Tibial nerve (tissue), 4 donors: Measurements from ENCODE around the gene MAP3K21. TPM values are rescaled to one million over a fixed set of nuclear protein-coding genes. Genes with fewer than 3 reads are reported as not detected.

Experiments used
- DNase-seq, 2 donors: peaks; one replicate each; pipeline ENCODE4 v3.0.0-alpha.2; 2019; ENCODE audit warnings: low spot score in 2 of 2
- H3K27ac ChIP-seq, 4 donors: fragments of 200-600 bp; sonication (generic) in 3 of 4; one replicate each; pipeline ENCODE4 v1.5.1; 2017 to 2019; ENCODE audit warnings: mild to moderate bottlenecking in 1 of 4
- H3K27me3 ChIP-seq, 2 donors: fragments of 200-600 bp; sonication (generic) in 1 of 2; one replicate each; pipeline versions ENCODE4 v1.5.1 to v1.6.0; 2017 to 2019
- H3K36me3 ChIP-seq, 3 donors: fragments of 200-600 bp; sonication (generic); one replicate each; pipeline ENCODE4 v1.5.1; 2018 to 2019
- H3K4me1 ChIP-seq, 4 donors: fragments of 200-600 bp; sonication (generic) in 3 of 4; one replicate each; pipeline ENCODE4 v1.5.1; 2017 to 2019
- H3K4me3 ChIP-seq, 4 donors: fragments of 200-600 bp; sonication (generic) in 3 of 4; one replicate each; pipeline ENCODE4 v1.5.1; 2017 to 2019; ENCODE audit warnings: mild to moderate bottlenecking in 1 of 4, moderate library complexity in 1 of 4
- H3K9me3 ChIP-seq, 4 donors: fragments of 200-600 bp; sonication (generic) in 3 of 4; one replicate each; pipeline ENCODE4 v1.5.1; 2017 to 2019
- EP300 ChIP-seq, 2 donors: sonication (generic); formaldehyde crosslinking; IDR thresholded peaks; one replicate each; pipeline ENCODE4 v1.6.1; 2017; ENCODE audit warnings: antibody characterized with exemption in 2 of 2, mild to moderate bottlenecking in 1 of 2
- POLR2A ChIP-seq, 2 donors: fragments of 450-650 bp; IDR thresholded peaks; one replicate each; pipeline ENCODE4 v1.6.1; 2017; ENCODE audit warnings: antibody characterized with exemption in 2 of 2, mild to moderate bottlenecking in 2 of 2, moderate library complexity in 2 of 2
- WGBS, 2 donors: methylation state at CpG; one replicate each; pipeline ENCODE4 v1.1.5; 2018; 5-methylcytosine and 5-hydroxymethylcytosine counted together
- total RNA-seq, 4 donors: library from RNA; depleted of rRNA; stranded (reverse); fragments of >200 nt; gene quantifications; one replicate each; pipeline ENCODE4 v1.1.0, GENCODE V29; 2016
- TF ChIP-seq, protein P1 (sequence below), 5 experiments: fragments of 200-600 bp in 3 of 5; fragments of 450-650 bp in 2 of 5; sonication (generic) in 3 of 5; IDR thresholded peaks; one replicate each; pipeline ENCODE4 v1.5.1; 2016 to 2019; ENCODE audit warnings: antibody characterized with exemption in 5 of 5, mild to moderate bottlenecking in 3 of 5, moderate library complexity in 2 of 5

MAP3K21 gene
- total RNA-seq, 4 donors from 2014 or later = 1.1 to 3.3 (median 1.8) TPM

DNA sequence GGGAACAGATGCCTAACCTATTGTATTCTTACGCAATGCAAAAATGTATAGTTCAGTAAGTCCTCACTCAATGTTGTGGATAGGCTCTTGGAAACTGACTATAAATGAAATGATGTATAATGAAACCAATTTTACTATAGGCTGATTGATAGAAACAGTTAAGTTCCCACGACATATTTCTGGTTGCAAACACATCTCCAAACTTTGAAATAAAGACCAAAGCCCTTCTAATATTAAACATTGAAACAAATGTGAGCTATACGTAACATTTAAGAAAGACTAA is 29.1 kb downstream of the MAP3K21 start:
- H3K9me3 ChIP-seq = no peaks in the 10 kb centered on the region
- H3K27me3 ChIP-seq = no peaks in the 10 kb centered on the region
- TF ChIP-seq, protein P1, sequence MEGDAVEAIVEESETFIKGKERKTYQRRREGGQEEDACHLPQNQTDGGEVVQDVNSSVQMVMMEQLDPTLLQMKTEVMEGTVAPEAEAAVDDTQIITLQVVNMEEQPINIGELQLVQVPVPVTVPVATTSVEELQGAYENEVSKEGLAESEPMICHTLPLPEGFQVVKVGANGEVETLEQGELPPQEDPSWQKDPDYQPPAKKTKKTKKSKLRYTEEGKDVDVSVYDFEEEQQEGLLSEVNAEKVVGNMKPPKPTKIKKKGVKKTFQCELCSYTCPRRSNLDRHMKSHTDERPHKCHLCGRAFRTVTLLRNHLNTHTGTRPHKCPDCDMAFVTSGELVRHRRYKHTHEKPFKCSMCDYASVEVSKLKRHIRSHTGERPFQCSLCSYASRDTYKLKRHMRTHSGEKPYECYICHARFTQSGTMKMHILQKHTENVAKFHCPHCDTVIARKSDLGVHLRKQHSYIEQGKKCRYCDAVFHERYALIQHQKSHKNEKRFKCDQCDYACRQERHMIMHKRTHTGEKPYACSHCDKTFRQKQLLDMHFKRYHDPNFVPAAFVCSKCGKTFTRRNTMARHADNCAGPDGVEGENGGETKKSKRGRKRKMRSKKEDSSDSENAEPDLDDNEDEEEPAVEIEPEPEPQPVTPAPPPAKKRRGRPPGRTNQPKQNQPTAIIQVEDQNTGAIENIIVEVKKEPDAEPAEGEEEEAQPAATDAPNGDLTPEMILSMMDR (IDR thresholded peaks at IDR 0.05) = no peak
- TF ChIP-seq EP300 (IDR thresholded peaks at IDR 0.05) (no peak), POLR2A (IDR thresholded peaks at IDR 0.05) (no peak)
- H3K36me3 ChIP-seq = no peaks in the 10 kb centered on the region
- DNase-seq = no peak
- no peaks in the 10 kb centered on the region for H3K4me1 ChIP-seq
- H3K27ac ChIP-seq = no peak overlapping the region
- 92 to 94% methylated on average over 3 of the region's 3 CpGs for WGBS, 2 donors
- no peak overlapping the region for H3K4me3 ChIP-seq

GRCh38 chr1:233357595-233358397 is 30.3 kb downstream of the MAP3K21 start:
- Histone ChIP-seq H3K4me3 (no peak overlapping the region), H3K9me3 (no peaks in the 10 kb centered on the region), H3K27me3 (no peaks in the 10 kb centered on the region), H3K36me3 (no peaks in the 10 kb centered on the region), H3K27ac (no peak overlapping the region), H3K4me1 (no peaks in the 10 kb centered on the region)
- TF ChIP-seq, protein P1 (IDR thresholded peaks at IDR 0.05) = no peak
- no peak for TF ChIP-seq EP300 (IDR thresholded peaks at IDR 0.05)
- no peak for TF ChIP-seq POLR2A (IDR thresholded peaks at IDR 0.05)
- DNase-seq = no peak
- 92 to 93% methylated on average over 6 of the region's 6 CpGs for WGBS, 2 donors

GRCh38 chr1:233359431-233359830 is 31.9 kb downstream of the MAP3K21 start:
- TF ChIP-seq EP300 (IDR thresholded peaks at IDR 0.05) = no peak
- TF ChIP-seq, protein P1 (IDR thresholded peaks at IDR 0.05) = no peak
- no peak for TF ChIP-seq POLR2A (IDR thresholded peaks at IDR 0.05)
- no peaks in the 10 kb centered on the region for H3K4me1 ChIP-seq
- DNase-seq = no peak
- H3K4me3 ChIP-seq = no peak overlapping the region
- WGBS, 2 donors = 80 to 85% methylated on average over 5 of the region's 5 CpGs
- H3K36me3 ChIP-seq = no peaks in the 10 kb centered on the region
- H3K27me3 ChIP-seq = no peaks in the 10 kb centered on the region
- no peak overlapping the region for H3K27ac ChIP-seq
- no peaks in the 10 kb centered on the region for H3K9me3 ChIP-seq

GRCh38 chr1:233359905-233360304 is 32.4 kb downstream of the MAP3K21 start:
- TF ChIP-seq POLR2A (IDR thresholded peaks at IDR 0.05) (no peak), EP300 (IDR thresholded peaks at IDR 0.05) (no peak)
- TF ChIP-seq, protein P1 (IDR thresholded peaks at IDR 0.05) = no peak
- no peak for DNase-seq
- H3K4me1 ChIP-seq = no peaks in the 10 kb centered on the region
- H3K9me3 ChIP-seq = no peaks in the 10 kb centered on the region
- no peaks in the 10 kb centered on the region for H3K27me3 ChIP-seq
- no peak overlapping the region for H3K4me3 ChIP-seq
- 95 to 97% methylated on average over 2 of the region's 2 CpGs for WGBS, 2 donors
- no peak overlapping the region for H3K27ac ChIP-seq
- H3K36me3 ChIP-seq = no peaks in the 10 kb centered on the region

DNA sequence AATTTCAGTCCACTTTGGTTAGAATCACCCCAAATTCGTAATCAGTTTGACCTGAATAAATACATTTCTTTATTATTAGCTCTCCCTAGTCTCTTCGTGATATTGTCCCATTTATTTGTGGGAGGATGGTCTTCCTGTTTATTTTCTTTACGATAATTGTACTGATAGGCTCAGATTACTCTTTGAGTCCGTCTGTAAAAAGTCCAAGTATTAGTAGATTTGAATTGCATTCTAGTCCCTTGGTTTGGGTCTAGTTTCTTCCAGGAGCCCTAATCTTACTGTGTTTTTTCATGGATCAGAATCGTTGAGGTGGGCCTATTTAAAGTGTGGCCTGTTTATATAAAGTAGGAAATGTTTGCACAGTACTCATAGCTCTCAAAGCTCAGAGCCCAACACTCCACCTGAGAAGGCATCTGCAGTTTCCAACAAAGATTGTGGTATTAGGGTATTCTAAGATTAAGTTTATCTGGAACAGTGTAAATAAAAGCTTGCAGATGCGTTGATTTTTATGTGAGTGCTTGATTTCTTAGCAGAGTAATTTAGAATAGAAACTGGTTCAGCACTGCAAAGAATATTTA is 33.1 kb downstream of the MAP3K21 start:
- 78 to 79% methylated on average over 6 of the region's 6 CpGs for WGBS, 2 donors

More for the DNA sequence above, 33.1 kb downstream of the MAP3K21 start:
- H3K27me3 ChIP-seq = no peaks in the 10 kb centered on the region
- no peaks in the 10 kb centered on the region for H3K36me3 ChIP-seq
- no peak overlapping the region for H3K27ac ChIP-seq
- no peak overlapping the region for H3K4me3 ChIP-seq
- H3K9me3 ChIP-seq = no peaks in the 10 kb centered on the region
- no peaks in the 10 kb centered on the region for H3K4me1 ChIP-seq
- TF ChIP-seq EP300 (IDR thresholded peaks at IDR 0.05) (no peak), POLR2A (IDR thresholded peaks at IDR 0.05) (no peak)
- TF ChIP-seq, protein P1 (IDR thresholded peaks at IDR 0.05) = no peak
- no peak for DNase-seq
